NCI-H446 treated with DMSO at 0.1 percent for 48 hours (cell line): ENCODE measurements around the gene KRTAP5-2.
A peak's percentile ranks its signal among the peaks of the same experiment; 100 is the strongest.

Experiments
- DNase-seq: peaks from one replicate; lab custom pipeline; 2025; lab: John Stamatoyannopoulos, UW

KRTAP5-2 gene

DNA sequence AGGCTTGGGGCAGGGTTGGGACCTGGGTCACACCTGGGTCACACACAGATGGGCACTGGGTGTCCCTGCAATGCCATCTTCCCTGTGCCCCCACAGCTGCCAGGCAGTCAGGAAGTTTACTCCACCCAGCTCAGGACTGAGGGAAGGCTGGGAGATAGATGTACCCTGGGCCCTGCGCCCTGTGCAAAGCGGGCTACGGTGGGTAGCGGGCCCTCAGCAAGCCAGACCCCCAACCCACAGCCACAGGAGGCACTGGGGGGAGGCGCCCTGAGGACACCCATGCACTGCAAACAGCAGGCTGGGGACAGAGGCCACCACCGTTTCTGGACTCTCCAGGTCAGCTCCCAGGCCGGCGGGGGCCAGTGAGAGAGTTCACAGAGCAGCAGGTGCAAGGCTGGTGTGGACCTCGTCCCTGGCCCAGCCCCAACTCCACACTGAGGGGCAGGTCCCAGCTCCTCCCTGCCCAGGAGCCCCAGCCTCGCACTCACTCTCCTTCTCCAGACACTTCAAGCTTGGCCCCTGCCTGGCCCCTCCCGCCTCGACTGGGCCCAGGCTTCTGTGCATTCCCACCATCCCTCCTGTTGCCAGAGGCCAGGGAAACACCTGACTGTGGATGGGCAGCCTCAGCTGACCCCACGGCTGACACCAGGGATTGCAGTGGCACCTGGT lies 30.9 kb downstream of the KRTAP5-2 start:
- no peak for DNase-seq

DNA sequence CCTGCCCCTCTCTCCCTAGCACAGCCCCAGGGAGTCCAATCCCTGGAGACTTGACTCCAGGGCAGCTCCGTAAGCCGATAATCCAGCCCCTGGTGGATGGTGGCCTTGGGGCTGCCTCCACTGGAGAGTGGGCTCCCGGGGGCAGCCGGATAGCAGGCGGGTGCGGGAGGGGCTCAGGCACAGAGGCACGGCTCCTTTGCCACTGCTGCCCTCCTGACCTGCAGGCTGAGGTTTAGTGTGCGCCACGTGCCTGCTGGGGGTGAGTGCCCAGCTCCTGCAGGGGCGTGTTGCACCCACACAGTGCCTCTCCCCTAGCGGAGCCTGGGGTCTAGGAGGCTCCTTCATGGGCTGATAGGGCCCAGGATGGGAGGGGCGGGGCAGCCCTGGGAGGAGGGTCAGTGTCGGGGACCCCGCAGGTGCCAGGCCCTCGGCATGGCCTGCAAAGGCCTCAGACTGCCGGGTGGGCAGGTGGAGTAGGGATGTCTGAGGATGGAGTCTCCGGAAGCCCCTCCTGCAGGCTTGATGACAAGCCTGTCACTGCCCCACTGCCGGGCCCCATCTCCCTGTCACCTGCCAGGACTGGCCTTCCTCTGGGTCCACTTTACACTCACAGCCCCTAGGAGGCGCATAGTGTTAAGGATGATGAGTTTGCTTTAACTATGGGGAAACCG lies 31.6 kb downstream of the KRTAP5-2 start:
- no peak for DNase-seq

DNA sequence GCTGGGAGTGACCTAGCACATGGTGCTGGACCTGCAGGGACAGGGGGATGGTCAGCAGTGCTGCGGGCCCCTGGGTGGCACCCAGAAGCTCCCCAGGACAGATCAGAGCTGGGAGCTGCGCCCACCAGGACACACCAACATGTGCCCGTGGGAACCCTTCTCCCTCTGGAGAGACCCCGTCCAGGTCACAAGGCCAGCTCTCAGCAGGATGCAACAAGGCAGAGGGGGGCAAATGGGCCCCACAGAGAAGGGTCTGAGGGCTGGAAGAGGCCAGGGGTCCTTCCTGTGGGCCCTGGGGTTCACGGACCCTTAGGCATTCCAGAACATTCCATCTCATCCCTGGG lies 32.2 kb downstream of the KRTAP5-2 start:
- no peak for DNase-seq

DNA sequence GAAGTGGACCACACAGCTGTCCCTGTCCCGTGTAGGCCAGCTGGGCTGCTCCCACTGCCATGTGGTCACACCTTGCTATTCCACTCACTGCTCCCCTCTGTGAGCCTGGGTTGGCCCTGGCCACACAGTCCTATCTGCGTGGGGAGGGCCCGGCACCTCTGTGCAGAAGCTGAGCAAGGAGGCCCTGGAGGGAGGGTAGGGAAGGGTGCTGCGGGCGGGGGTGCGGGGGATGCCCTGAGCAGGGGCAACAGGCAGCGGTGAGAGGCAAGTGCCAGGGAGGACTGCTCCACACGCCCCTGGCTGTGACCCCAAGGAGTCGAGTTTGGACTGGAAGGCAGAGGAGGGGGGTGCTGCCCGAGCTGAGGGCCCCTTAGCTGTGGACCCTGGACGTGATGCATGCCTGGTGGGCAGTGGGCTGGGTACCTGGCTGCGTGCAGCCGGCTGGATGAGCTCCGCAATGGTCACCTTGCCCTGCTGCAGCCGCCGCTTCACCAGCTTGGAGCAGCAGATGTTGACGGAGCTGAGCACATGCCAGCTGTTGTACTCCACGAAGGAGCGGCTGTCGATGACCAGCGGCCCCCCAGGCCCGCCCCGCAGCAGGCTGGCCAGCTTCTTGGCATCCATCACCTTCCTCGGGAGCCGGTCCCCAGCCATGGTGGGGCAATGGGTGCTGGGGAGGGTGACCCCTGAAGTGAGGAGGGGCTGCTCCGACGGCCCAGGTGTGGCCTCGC lies 32.8 kb downstream of the KRTAP5-2 start:
- DNase-seq = no peak

DNA sequence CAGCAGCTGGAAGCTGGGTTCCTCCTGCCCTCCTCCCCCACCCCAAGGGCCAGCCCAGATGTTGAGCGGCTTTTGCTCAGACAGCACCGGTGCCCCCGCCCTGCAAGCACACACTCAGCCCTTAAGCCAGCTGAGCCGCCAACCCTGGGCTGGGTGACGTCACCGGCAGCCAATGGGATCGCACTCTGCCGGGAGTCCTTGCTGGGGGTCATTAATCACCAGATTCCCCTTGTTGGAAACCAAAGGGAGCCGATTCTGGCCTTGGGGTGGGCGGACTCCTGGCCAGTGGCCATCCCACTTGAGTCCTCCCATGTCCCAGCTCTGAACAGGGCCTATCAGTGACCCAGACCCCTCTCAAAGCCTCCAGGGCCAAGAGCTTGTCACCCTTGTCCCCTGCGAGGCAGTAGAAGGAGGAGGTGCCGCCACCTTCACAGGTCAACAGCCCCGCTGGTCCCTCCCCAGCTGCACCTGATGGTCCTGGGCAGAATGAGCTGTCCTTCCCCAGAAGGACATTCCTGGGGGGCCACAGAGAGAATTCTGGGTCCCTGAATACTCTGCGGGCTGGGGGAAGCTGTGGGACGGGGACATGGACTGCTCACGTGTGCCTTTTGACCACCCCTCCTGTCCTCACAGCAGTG lies 33.4 kb downstream of the KRTAP5-2 start:
- DNase-seq = peak; percentile 21

DNA sequence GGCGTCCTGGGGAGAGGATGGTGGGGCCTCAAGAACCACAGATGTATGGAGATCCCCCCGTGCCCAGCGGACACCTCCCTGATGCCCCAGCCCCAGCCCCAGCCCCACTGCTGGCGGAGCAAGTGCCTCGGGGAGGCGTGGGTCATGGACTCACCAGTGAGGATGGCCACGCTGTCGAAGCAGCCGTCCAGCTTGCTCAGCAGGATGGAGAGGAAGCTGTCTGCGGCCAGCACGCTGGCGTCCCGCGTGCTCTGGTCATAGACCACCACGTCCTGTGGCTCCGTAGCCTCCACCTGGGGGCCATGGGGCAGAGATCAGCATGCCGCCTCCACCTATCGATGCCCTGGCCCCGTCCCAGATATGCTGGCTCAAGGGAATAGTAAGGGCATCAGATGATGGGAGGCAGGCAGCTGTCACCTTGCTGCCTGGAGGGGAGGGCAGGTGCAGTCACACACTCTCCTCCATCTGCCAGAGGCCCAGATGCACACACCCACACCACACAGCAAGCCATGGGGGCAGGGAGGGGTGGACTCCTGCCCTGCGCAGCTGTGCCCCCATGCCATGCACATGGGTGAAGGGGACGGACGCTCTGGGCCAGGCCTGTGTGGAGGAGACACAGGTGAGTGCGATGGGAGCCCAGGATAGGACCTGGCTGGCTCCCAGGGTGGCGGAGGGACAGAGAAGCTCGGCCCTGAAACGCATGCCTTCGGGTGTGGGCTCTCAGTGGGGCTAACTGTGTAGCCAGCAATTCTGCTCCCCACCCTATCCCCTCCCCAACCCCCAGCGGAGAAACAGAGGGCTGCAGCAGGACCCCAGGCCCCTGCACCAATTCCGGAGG lies 34.2 kb downstream of the KRTAP5-2 start:
- DNase-seq = no peak

DNA sequence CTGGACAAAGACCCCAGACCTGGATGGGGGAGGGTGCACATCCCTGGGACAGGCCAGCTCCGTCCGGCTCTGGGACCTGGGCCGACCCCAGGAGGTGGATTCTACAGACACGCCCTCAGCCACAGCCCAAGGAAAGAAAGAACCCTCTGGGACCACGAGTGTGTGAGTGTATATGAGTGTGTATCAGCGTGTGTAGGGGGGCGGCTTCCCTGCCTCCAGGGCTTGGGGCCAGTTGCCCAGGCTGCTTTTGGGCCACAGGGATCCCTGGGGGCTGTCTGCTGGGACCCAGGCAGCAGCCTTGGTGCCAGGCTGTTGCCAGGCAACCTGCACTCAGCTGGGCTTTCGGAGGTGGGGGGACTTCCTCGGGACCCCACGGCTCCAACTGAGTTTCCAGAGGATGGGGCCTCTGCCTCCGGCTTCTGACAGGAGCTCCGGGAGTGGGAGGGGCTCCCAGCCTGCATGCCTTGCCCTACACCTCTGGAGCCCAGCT lies 34.9 kb downstream of the KRTAP5-2 start:
- no peak for DNase-seq

DNA sequence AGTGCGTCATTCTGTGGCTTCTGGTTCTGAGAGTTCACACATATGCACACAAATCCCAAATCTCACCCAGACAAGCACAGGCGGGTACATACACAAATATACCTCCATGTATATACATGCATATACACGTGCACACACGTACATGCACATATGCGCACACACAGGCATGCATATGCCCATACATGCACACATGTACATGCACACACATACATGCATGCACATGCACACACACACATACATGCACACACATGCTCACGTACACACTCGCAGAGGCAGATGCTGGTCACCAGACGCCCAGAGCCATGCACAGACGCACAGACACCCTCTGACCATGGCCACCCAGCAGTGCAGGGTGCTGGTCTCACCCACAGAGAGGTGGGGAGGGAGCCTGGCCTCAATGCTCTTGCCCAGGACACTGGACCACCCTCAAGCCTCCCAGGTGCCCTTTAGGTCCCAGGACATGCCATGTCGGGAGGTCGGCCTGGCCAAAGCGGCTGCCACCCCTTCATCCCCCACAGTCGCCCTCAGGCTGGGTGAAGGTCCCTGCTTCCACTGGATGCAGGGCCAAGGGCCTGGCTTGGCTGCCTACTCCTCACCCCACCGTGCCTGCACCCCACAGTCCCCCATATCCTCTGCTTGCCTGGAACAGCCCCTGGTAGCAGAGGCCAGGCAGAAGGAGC lies 35.5 kb downstream of the KRTAP5-2 start:
- DNase-seq = no peak

DNA sequence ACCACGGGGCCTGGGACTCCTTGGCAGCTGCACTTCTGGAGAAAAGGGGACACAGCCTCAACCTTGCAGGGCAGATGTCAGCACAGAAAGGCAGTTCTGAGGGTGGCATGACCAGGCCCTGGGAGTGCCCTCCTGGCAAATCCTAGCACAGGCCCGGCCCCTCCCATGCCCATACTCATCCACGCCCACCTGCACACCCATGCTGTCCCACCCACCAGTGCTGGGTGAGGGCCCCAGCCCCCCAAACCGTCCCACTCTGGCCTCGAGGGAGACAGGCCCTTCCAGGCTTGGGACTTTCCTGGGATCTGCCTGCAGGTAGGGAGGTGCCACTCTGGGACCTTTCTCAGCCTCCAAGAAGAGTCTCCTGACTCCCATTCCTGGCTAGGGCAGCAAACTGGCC lies 36.1 kb downstream of the KRTAP5-2 start:
- no peak for DNase-seq

DNA sequence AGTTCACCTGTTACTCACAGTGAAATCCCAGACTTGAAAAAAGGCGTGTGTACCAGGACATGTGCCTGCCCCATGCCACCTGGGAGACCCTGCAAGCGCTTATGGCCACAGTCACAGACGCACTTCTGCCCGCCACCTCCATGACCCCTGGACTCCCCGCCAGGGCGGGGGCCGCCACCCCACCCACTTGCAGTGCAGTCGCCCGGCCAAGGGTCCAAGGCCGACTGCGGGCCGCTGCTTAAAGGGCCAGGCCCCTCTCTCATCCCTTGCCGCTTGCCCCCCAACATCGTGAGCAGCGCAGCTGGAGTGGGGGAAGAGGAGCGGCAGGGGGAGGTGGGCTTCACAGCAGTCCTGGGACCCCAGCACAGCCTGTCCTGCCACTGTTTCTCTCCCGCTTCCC lies 36.8 kb downstream of the KRTAP5-2 start:
- DNase-seq = no peak

DNA sequence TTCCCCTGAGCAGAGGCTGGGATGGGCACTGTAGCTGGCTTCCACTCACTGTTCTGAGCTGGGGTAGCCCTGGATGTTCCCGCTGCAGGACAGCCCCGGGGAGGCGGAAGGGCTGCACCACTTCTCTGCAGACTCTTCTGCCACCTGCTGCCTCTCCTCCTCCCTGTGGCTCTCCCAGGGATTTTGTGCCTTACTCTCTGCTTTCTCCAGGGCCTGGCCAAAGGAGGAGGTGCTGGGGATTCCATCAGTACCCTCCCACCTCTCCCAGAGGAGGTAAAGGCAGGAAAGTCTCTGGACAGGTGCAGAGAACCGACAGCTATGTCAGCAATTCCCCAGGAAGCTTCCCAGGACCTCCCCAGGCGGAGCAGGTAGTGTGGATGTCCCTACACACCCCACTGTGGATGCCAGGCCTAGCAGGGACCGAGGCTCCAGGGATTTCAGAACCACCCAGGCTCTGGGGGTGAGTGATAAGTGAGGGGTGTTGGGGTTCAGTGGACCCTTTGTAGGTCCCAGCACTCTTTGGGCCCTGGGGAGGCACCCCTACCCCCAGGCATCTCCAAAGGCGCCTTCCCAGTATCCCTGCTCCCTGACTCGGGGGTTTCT lies 37.3 kb downstream of the KRTAP5-2 start:
- DNase-seq = no peak

DNA sequence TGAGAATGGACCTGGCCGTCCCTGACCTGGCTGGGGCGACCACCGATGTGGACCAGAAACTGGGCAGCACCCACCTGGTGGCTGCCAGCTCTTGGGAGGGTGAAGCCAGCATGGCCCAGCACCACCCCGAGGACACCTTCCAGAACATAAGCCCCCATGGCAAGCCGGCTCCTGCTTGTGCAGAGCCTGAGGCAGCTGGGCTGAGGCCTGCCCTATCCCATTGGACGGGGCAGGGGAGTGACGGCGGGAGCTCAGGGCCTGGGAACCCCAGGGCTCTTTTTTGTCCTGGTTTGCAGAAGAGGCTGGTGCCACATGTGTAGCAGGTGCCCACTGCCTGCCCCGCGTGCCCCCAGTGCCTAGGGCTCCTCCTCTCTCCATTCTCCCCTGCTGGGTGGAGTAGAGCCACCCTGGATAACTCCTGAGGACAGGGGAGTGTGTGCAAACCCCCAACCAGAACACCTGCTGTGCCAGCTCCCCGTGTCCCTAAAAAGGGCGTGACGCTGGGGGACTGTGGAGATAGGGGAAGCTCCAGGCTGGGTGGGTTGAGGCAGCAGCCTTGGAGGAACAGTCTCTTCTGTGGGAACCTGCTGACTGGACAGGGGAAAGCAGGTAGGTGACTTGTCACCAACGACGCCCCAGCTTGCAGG lies 38.0 kb downstream of the KRTAP5-2 start:
- no peak for DNase-seq

DNA sequence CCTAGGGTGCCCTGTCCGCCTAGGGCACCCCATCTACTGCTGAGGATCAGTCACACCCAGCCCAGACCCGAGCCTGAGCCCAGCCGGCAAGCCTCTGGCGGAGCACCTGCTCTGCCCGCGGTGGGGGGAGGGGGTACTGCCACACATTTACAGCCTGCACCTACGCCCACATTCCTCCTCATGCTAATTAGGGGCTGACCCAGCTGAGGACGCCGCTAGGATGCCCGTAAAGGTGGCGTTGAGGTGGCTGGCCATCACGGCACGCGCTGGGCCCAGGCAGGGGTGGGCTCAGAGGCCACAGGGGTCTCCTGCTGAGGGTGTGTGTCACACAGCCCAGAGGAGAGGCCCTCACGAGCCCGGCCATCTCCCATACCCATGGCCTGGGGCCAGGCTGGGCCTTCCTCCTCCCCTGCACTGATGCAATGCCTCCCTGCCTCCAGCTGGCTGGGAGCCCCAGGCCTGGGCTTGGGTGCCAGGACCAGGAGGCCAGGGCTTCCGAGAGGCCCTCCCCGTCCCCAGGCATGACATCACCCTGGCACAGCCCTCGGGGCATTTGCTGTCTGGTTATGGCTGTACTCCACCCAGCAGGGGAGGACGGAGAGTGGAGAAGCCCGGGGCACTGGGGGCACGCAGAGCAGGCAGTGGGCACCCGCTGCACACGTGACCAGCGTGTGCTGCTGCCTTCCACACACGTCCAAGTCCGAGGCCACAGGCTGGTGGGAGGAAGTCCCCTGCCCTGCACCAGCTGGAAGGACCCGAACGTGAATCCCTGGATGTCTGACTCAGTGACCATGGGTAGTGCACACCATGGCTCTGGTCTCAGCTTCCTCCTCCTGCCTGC lies 38.8 kb downstream of the KRTAP5-2 start:
- peak; percentile 86 for DNase-seq

DNA sequence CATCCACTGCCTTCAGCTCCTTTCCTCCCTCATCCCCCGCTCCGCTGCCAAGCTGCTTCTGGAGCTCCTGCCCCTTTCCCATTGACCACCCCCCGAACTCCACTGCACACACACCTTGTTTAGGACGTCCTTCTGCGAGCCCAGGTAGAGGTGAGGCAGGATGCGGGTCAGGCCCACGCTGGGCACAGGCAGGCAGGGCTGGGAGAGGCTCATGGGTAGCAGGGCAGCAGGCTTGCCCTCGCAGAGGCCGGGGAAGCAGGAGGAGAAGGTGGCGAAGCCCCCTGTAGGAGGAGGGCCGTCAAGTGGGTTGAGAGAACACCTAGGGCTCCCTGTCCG lies 39.4 kb downstream of the KRTAP5-2 start:
- DNase-seq = no peak

DNA sequence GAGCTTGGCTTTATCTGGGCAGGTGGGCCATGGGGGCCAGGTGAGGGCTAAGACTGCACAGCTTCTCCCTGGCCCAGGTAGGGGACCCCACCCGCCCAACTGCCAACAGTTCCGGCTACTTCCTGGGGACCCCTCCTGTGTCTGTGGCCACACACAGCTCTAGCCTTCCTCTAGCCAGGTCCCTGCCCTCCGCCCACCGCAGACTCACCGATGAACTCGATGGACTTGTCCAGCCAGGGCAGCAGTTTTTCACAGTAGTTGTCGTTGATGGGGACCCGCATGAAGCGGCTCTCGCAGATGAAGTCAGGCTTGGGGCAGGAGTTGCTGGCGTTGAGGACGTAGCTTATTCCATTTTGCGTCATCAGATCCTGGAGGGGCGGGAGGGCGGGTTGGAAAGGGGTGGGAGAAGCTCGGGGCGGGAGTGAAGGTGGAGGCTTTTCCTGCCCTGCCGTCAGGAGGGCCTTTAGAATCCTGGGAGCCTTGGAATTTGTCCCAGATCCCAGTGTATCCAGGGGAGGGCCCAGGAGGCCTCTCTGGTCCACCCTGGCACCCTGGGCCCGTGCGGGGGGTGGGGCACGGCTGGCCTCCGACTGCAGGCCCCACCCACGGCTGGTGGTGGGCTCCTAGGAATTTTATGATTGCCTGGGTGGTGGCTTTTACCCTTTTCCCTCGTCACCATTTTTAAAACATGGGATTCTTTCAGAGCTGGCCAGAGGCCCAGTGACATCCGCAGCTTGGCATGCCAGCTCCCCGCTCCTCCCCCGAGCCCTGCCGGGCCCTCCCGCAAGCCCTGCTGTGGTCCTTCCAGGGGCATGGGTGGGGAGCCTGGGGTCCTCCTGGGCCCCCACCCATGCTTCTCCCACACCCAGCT lies 40.0 kb downstream of the KRTAP5-2 start:
- DNase-seq = peak; percentile 45

DNA sequence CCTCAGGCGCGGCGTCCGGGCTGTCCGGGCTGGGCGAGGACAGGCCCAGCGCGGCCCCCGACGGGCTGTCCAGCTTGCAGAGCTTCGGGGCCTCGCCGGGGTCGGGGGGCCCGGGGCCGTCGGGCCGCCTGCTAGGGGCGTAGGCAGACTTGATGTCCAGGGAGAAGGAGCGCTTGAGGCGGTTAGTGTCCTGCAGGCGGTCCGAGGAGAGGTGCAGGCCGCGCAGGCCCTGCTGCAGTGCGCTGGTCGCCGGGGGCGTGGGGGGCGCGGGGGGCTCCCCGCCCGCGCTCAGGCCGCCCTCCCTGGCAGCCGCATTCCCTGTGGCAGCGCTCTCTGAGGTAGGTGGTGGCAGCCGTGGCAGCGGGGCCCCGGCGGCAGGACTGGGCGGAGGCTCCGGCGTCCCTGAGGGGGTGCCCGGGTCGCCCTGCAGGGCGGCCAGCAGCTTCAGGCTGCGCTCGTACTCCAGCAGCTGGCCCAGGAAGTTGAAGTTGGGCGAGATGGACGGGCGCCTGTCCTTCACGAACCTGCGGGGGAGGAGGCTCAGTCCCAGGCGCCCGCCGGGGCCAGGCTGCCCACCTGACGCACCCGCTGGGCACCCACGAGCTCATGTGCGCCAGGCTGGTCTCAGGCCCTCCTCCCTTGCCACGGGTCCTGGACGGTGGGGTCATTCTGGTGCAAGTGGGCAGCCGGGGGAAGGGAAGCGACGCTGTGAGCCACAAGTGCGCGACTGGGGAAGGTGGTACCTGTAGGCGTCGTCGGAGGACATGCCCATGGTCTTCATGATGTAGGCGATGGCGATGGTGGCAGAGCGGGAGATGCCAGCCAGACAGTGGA lies 40.8 kb downstream of the KRTAP5-2 start:
- no peak for DNase-seq

DNA sequence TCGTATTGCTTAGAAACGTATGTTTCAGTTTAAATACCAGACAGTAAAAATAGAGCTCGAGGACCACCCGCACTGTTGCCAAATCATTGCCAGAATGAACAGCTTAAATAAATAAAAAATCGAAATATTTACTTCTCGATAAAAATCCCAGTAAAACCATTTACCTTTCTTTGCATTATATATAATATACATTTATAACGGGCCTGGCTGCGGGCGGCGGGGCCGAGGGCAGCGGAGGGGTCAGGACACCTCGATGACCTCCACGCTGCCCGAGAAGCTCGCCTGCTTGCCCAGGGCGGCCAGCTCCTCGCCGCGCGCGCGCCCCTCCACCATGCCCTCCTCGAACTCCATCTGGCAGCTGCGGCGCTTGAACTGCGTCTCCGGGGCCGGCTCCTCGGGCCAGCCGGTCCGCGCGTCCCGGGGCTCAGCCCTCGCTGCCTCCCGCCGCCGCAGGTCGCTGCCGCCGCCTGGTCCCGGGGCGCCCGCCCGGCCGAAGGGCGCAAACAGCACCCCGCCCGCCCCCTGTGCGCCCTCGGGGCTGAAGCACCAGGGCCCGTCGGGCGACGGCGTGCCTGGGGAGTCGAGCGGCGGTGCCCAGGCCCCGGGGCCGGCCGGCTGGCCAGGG lies 41.7 kb downstream of the KRTAP5-2 start:
- no peak for DNase-seq
